GM23248 (cell line): Measurements from ENCODE around the gene HECTD1.

Source experiments
- EZH2 ChIP-seq: fragments of 200-600 bp; sonication (generic); IDR thresholded peaks from 2 replicates; pipeline ENCODE4 v1.6.1; 2018; ENCODE audit warnings: antibody characterized with exemption, mild to moderate bottlenecking; ENCODE audit not compliant: insufficient read depth, poor library complexity, severe bottlenecking
- EZH2phosphoT487 ChIP-seq: fragments of 200-600 bp; sonication (generic); IDR thresholded peaks from 2 replicates; pipeline ENCODE4 v1.6.1; 2018; ENCODE audit warnings: antibody characterized with exemption, moderate library complexity, mild to moderate bottlenecking, low read depth; ENCODE audit not compliant: insufficient read depth

GRCh38 chr14:31241450-31242114 is 34.0 kb upstream of the HECTD1 start:
- TF ChIP-seq EZH2 (no peak), EZH2phosphoT487 (no peak)
